Ovary (tissue), 9 donors: Measurements from ENCODE around the gene TUBB8B. TPM values are rescaled to one million over a fixed set of nuclear protein-coding genes. Genes with fewer than 3 reads are reported as not detected.
"Not testable (repeated sequence)": the region's sequence is repeated elsewhere in the genome, so short reads cannot be mapped to it uniquely, and the experiment has no call there.

Source experiments
- DNase-seq, 5 donors: peaks; one replicate each; pipeline ENCODE4 v3.0.0-alpha.2; 2019 to 2020
- H3K27ac ChIP-seq, 2 donors: fragments of 200-600 bp; one replicate each; pipeline versions ENCODE4 v1.5.1 to v1.8.0; 2019 to 2022
- H3K27me3 ChIP-seq: fragments of 200-600 bp; one replicate; pipeline ENCODE4 v1.8.0; 2022
- H3K36me3 ChIP-seq: fragments of 200-600 bp; sonication (generic); one replicate; pipeline ENCODE4 v1.5.1; 2019
- H3K4me1 ChIP-seq: one replicate; pipeline ENCODE4 v1.8.1; 2013; ENCODE audit warnings: mild to moderate bottlenecking, moderate library complexity; ENCODE audit not compliant: insufficient read depth
- H3K4me3 ChIP-seq: fragments of 200-600 bp; sonication (generic); one replicate; pipeline ENCODE4 v1.5.1; 2017
- H3K9me3 ChIP-seq, 2 donors: fragments of 200-600 bp in 1 of 2; sonication (generic) in 1 of 2; one replicate each; pipeline versions ENCODE4 v1.5.1 to v1.8.1; 2013 to 2019; ENCODE audit warnings: mild to moderate bottlenecking in 1 of 2, moderate library complexity in 1 of 2
- WGBS, 3 donors: extraction: QIAGEN DNeasy Blood & Tissue Kit in 1 of 3; methylation state at CpG; one replicate each; pipeline versions ENCODE4 v1.1.5 to v1.1.7; 2013 to 2017; 5-methylcytosine and 5-hydroxymethylcytosine counted together
- intact Hi-C, 4 donors: fragments of 100-400 bp; cut with DNase I; formaldehyde crosslinking; loops; one replicate each; pipeline versions ENCODE4 v1.11.0 to v1.15.1; 2022 to 2023
- polyA plus RNA-seq, 2 donors: library from polyadenylated mRNA; stranded (reverse); fragments of 200-250 nt in 1 of 2; fragments of 350-450 nt in 1 of 2; fragmentation: Illumina TruSeq in 1 of 2; extraction: RNeasy Lipid Tissue Mini Kit (QIAGEN cat#74804) in 1 of 2; gene quantifications; one replicate each; pipeline ENCODE4 v1.2.3, GENCODE V29; 2013 to 2014
- small RNA-seq: library from RNA; depleted of rRNA; stranded (forward); fragments of <200 nt; gene quantifications from one replicate; pipeline ENCODE3, GENCODE V24; 2016
- total RNA-seq, 7 donors: library from RNA; depleted of rRNA in 2 of 7; stranded (reverse); fragments of >200 nt in 2 of 7; fragmentation: NEBNext Ultra II Directional in 3 of 7; extraction: Animal tissue kit (Norgen Biotek cat#: 25700) in 3 of 7; gene quantifications; one replicate each; pipeline versions ENCODE4 v1.1.0 to v1.2.4, GENCODE V29; 2016 to 2023
- donor health status: DM: no; HTN: no; CAD: no; lungs with moderate emphysema.
- donor health status: DM: no; HTN: no; CAD: no.
- donor health status: Bipolar disorder and iron deficiency.
- donor health status: DM: yes; HTN: yes; CAD: no.
- donor health status: DM: no; HTN: no; CAD: no.
- donor health status: DM: yes; HTN: yes; CAD: no.

The TUBB8B gene
- total and polyA plus RNA-seq, 9 donors, result 0.25 to 2.9 (median 0.30) TPM; not detected in 4

- peak in 2 of 5 donors; percentile 28 to 49 for DNase-seq
- H3K9me3 ChIP-seq, intact Hi-C loops, H3K4me1 ChIP-seq, H3K27ac ChIP-seq, H3K4me3 ChIP-seq, H3K27me3 ChIP-seq, H3K36me3 ChIP-seq: not testable (repeated sequence)
- WGBS, 3 donors, result 69 to 81% (median 79%) methylated on average over 34 to 58 of the region's 75 CpGs
Observed at GRCh38 chr18:10624-11184, 38.7 kb downstream of the TUBB8B start.

DNA sequence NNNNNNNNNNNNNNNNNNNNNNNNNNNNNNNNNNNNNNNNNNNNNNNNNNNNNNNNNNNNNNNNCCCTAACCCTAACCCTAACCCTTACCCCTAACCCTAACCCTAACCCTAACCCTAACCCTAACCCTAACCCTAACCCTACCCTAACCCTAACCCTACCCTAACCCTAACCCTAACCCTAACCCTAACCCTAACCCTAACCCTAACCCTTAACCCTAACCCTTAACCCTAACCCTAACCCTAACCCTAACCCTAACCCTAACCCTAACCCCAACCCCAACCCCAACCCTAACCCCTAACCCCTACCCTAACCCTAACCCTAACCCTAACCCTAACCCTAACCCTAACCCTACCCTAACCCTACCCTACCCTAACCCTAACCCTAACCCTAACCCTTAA is 39.5 kb downstream of the TUBB8B start:
- H3K27me3 ChIP-seq, H3K9me3 ChIP-seq, intact Hi-C loops, H3K4me3 ChIP-seq, H3K36me3 ChIP-seq, H3K27ac ChIP-seq, H3K4me1 ChIP-seq: not testable (repeated sequence)
- peak in 1 of 5 donors; percentile 51 for DNase-seq

Small RNA genes within 50 kb of the gene (small RNA-seq; reads per million reads assigned to genes)
- gene AP001005.2, result not detected

Other genes with a start within 250 kb of the TUBB8B start
- gene USP14, start 108.9 kb upstream of the TUBB8B start, total RNA-seq, result 10 to 100 TPM; 20.1 to 47.4 (median 40.1) TPM
- 10 to 100 TPM; 14.4 to 52.1 TPM for gene USP14, start 108.9 kb upstream of the TUBB8B start, polyA plus RNA-seq
- 10 to 100 TPM; 25.6 to 46.0 (median 38.0) TPM for gene THOC1, start 218.4 kb upstream of the TUBB8B start, total RNA-seq
- gene THOC1, start 218.4 kb upstream of the TUBB8B start, polyA plus RNA-seq, result 10 to 100 TPM; 19.3 to 28.7 TPM